Liver (tissue), 9 donors: ENCODE measurements around the gene ZNF620. TPM values are rescaled to one million over a fixed set of nuclear protein-coding genes. Genes with fewer than 3 reads are reported as not detected.

Experiments used
- DNase-seq: peaks from one replicate; pipeline ENCODE4 v3.0.0-alpha.2; 2017; ENCODE audit warnings: low spot score
- H3K27ac ChIP-seq, 2 donors: one replicate each; pipeline ENCODE4 v1.7.0; 2013; ENCODE audit warnings: inconsistent platforms in 2 of 2, low read length in 2 of 2, control low read depth in 1 of 2, low read depth in 1 of 2, mild to moderate bottlenecking in 1 of 2
- H3K27me3 ChIP-seq, 4 donors: one replicate each; pipeline versions ENCODE4 v1.6.1 to v1.7.0; 2013; ENCODE audit warnings: low read length in 3 of 4, inconsistent platforms in 1 of 4, mild to moderate bottlenecking in 1 of 4, moderate library complexity in 1 of 4; ENCODE audit not compliant: control insufficient read depth in 4 of 4, insufficient read depth in 4 of 4
- H3K36me3 ChIP-seq, 4 donors: one replicate each; pipeline versions ENCODE4 v1.6.1 to v1.7.0; 2013; ENCODE audit warnings: low read length in 3 of 4, mild to moderate bottlenecking in 3 of 4, low read depth in 1 of 4, moderate library complexity in 1 of 4; ENCODE audit not compliant: control insufficient read depth in 4 of 4, insufficient read depth in 3 of 4
- H3K4me1 ChIP-seq, 4 donors: one replicate each; pipeline versions ENCODE4 v1.6.1 to v1.7.0; 2013; ENCODE audit warnings: low read length in 3 of 4, mild to moderate bottlenecking in 3 of 4, moderate library complexity in 1 of 4; ENCODE audit not compliant: control insufficient read depth in 4 of 4, insufficient read depth in 4 of 4
- H3K4me3 ChIP-seq, 3 donors: one replicate each; pipeline versions ENCODE4 v1.6.1 to v1.7.0; 2013; ENCODE audit warnings: low read length in 3 of 3, control low read depth in 1 of 3, low read depth in 1 of 3, mild to moderate bottlenecking in 1 of 3
- H3K9ac ChIP-seq, 2 donors: one replicate each; pipeline ENCODE4 v1.7.0; 2013; ENCODE audit warnings: low read length in 2 of 2, mild to moderate bottlenecking in 2 of 2, moderate library complexity in 2 of 2, control low read depth in 1 of 2, low read depth in 1 of 2
- H3K9me3 ChIP-seq, 4 donors: one replicate each; pipeline versions ENCODE4 v1.6.1 to v1.7.0; 2013; ENCODE audit warnings: low read length in 3 of 4; ENCODE audit not compliant: control insufficient read depth in 4 of 4
- ATF3 ChIP-seq: IDR thresholded peaks from 2 replicates; pipeline ENCODE4 v1.6.1; 2016; ENCODE audit warnings: antibody characterized with exemption
- CTCF ChIP-seq: fragments of 150-350 bp; IDR thresholded peaks from 2 replicates; pipeline ENCODE4 v1.5.1; 2017; ENCODE audit warnings: improper control_type of control experiment, low read depth, low read length; ENCODE audit not compliant: missing input control
- EGR1 ChIP-seq, 2 donors: IDR thresholded peaks; 2 replicates each; pipeline ENCODE4 v1.6.1; 2016 to 2018; ENCODE audit warnings: antibody characterized with exemption in 2 of 2, low read depth in 2 of 2
- FOXA1 ChIP-seq: IDR thresholded peaks from 2 replicates; pipeline ENCODE4 v1.6.1; 2016; ENCODE audit warnings: antibody characterized with exemption
- FOXA2 ChIP-seq: IDR thresholded peaks from 2 replicates; pipeline ENCODE4 v1.6.1; 2016; ENCODE audit warnings: antibody characterized with exemption
- GABPA ChIP-seq, 2 donors: IDR thresholded peaks in 1 of 2; conservative IDR thresholded peaks in 1 of 2; 2 replicates each; pipeline ENCODE4 v1.6.1; 2016; ENCODE audit warnings: antibody characterized with exemption in 2 of 2, mild to moderate bottlenecking in 1 of 2, moderate library complexity in 1 of 2
- HNF4A ChIP-seq, 2 donors: conservative IDR thresholded peaks; 2 replicates each; pipeline ENCODE4 v1.6.1; 2016; ENCODE audit warnings: antibody characterized with exemption in 2 of 2, mild to moderate bottlenecking in 2 of 2
- HNF4G ChIP-seq: IDR thresholded peaks from 2 replicates; pipeline ENCODE4 v1.6.1; 2016; ENCODE audit warnings: antibody characterized with exemption
- JUND ChIP-seq, 2 donors: IDR thresholded peaks; 2 replicates each; pipeline ENCODE4 v1.6.1; 2016; ENCODE audit warnings: antibody characterized with exemption in 2 of 2
- MAX ChIP-seq: IDR thresholded peaks from 2 replicates; pipeline ENCODE4 v1.6.1; 2016; ENCODE audit warnings: antibody characterized with exemption
- NR2F2 ChIP-seq: IDR thresholded peaks from 2 replicates; pipeline ENCODE4 v1.6.1; 2016; ENCODE audit warnings: antibody characterized with exemption
- RAD21 ChIP-seq, 2 donors: IDR thresholded peaks; 2 replicates each; pipeline ENCODE4 v1.6.1; 2016; ENCODE audit warnings: antibody characterized with exemption in 2 of 2, mild to moderate bottlenecking in 2 of 2
- REST ChIP-seq: IDR thresholded peaks from 2 replicates; pipeline ENCODE4 v1.6.1; 2016; ENCODE audit warnings: antibody characterized with exemption, mild to moderate bottlenecking
- RXRA ChIP-seq, 2 donors: IDR thresholded peaks; 2 replicates each; pipeline ENCODE4 v1.6.1; 2017 to 2018; ENCODE audit warnings: antibody characterized with exemption in 2 of 2, mild to moderate bottlenecking in 1 of 2
- SP1 ChIP-seq: IDR thresholded peaks from 2 replicates; pipeline ENCODE4 v1.6.1; 2018; ENCODE audit warnings: antibody characterized with exemption, mild to moderate bottlenecking
- TAF1 ChIP-seq: conservative IDR thresholded peaks from 2 replicates; pipeline ENCODE4 v1.6.1; 2016; ENCODE audit warnings: antibody characterized with exemption, mild to moderate bottlenecking
- YY1 ChIP-seq: IDR thresholded peaks from 2 replicates; pipeline ENCODE4 v1.6.1; 2016; ENCODE audit warnings: antibody characterized with exemption, mild to moderate bottlenecking
- ZBTB33 ChIP-seq: IDR thresholded peaks from 2 replicates; pipeline ENCODE4 v1.6.1; 2016; ENCODE audit warnings: antibody characterized with exemption
- WGBS: extraction: QIAGEN DNeasy Blood & Tissue Kit; methylation state at CpG from one replicate; pipeline ENCODE4 v1.1.7; 2013; 5-methylcytosine and 5-hydroxymethylcytosine counted together
- polyA plus RNA-seq, 2 donors: library from polyadenylated mRNA; stranded (reverse) in 1 of 2; unstranded in 1 of 2; fragments of 200-250 nt in 1 of 2; fragments of >200 nt in 1 of 2; fragmentation: Nextera tagmentation in 1 of 2; extraction: Ambion mirVana in 1 of 2; gene quantifications; one replicate each; pipeline versions ENCODE4 v1.2.1 to v1.2.3, GENCODE V29; 2013 to 2015
- total RNA-seq, 2 donors: library from RNA; depleted of rRNA; stranded (reverse); fragments of >200 nt; gene quantifications; one replicate each; pipeline ENCODE4 v1.2.3, GENCODE V29; 2014
- donor health status: healthy.
- donor health status: healthy.
- donor health status: healthy.
- donor health status: healthy.
- donor health status: healthy.

ZNF620 gene
- total and polyA plus RNA-seq, 4 donors = 0.95 to 7.1 (median 1.7) TPM

- Histone ChIP-seq H3K9me3 (no peaks in the 10 kb centered on the region), H3K4me3 (no peak overlapping the region), H3K36me3 (peaks cover 3 to 26% (median 16%) of the 10 kb centered on the region in 4 donors), H3K27me3 (no peaks in the 10 kb centered on the region), H3K27ac (peak overlapping the region; percentile 35 to 43), H3K4me1 (peaks cover 0 to 3% (median 1%) of the 10 kb centered on the region in 4 donors), H3K9ac (no peak overlapping the region)
- no peak for DNase-seq
- 40% methylated on average over 4 of the region's 4 CpGs for WGBS
- TF ChIP-seq ATF3 (no peak), YY1 (peak; percentile 46), CTCF (no peak), SP1 (peak; percentile 45), NR2F2 (no peak), TAF1 (no peak), HNF4A (conservative IDR thresholded peaks at IDR 0.05) (peak in 1 of 2 donors; percentile 36), RXRA (IDR thresholded peaks at IDR 0.05) (peak; percentile 28 to 56), EGR1 (IDR thresholded peaks at IDR 0.05; ENCODE audit: low read depth in 2 of 2) (no peak), ZBTB33 (peak; percentile 52), HNF4G (no peak), FOXA1 (peak; percentile 96), GABPA (IDR thresholded peaks at IDR 0.05 in 1 of 2, conservative IDR thresholded peaks at IDR 0.05 in 1 of 2) (peak in 1 of 2 donors; percentile 18), MAX (peak; percentile 54), RAD21 (IDR thresholded peaks at IDR 0.05) (no peak), REST (no peak), JUND (IDR thresholded peaks at IDR 0.05) (no peak), FOXA2 (peak; percentile 97)
Observed at GRCh38 chr3:40468018-40468417, 37.8 kb upstream of the ZNF620 start.
